RWPE2 (cell line): ENCODE measurements around the gene EHBP1.

Experiments used
- ATAC-seq: fragments of 200-7000 bp; cut with Tn5 transposase; 3 replicates; pipeline ENCODE4 v1.9.1; 2021; ENCODE audit warnings: low read depth
- DNase-seq: peaks from one replicate; pipeline ENCODE4 v3.0.0-alpha.2; 2020; ENCODE audit warnings: low spot score
- H3K27ac ChIP-seq: fragments of 450-650 bp; 2 replicates; pipeline ENCODE4 v1.5.1; 2017; ENCODE audit warnings: mild to moderate bottlenecking; ENCODE audit not compliant: poor library complexity, severe bottlenecking
- H3K27me3 ChIP-seq: fragments of 250-450 bp; sonication (Bioruptor Pico); 2 replicates; pipeline ENCODE4 v1.5.1; 2021; ENCODE audit warnings: mild to moderate bottlenecking, moderate library complexity; ENCODE audit not compliant: insufficient read depth, poor library complexity, severe bottlenecking
- H3K36me3 ChIP-seq: fragments of 250-450 bp; sonication (Bioruptor Pico); 2 replicates; pipeline ENCODE4 v1.5.1; 2020; ENCODE audit warnings: low read depth, mild to moderate bottlenecking, moderate library complexity
- H3K4me1 ChIP-seq: fragments of 250-450 bp; sonication (Bioruptor Pico); 2 replicates; pipeline ENCODE4 v1.5.1; 2021; ENCODE audit warnings: mild to moderate bottlenecking, moderate library complexity; ENCODE audit not compliant: insufficient read depth, poor library complexity, severe bottlenecking
- H3K4me3 ChIP-seq: fragments of 250-450 bp; sonication (Bioruptor Pico); 2 replicates; pipeline ENCODE4 v1.5.1; 2021; ENCODE audit warnings: mild to moderate bottlenecking, moderate library complexity; ENCODE audit not compliant: severe bottlenecking
- H3K9me3 ChIP-seq: fragments of 250-450 bp; sonication (Bioruptor Pico); 2 replicates; pipeline ENCODE4 v1.5.1; 2021; ENCODE audit warnings: mild to moderate bottlenecking, moderate library complexity; ENCODE audit not compliant: severe bottlenecking
- CTCF ChIP-seq: fragments of 450-650 bp; IDR thresholded peaks from one replicate; pipeline ENCODE4 v1.5.1; 2017; ENCODE audit warnings: mild to moderate bottlenecking, moderate library complexity; ENCODE audit not compliant: poor library complexity, severe bottlenecking

EHBP1 gene

DNA sequence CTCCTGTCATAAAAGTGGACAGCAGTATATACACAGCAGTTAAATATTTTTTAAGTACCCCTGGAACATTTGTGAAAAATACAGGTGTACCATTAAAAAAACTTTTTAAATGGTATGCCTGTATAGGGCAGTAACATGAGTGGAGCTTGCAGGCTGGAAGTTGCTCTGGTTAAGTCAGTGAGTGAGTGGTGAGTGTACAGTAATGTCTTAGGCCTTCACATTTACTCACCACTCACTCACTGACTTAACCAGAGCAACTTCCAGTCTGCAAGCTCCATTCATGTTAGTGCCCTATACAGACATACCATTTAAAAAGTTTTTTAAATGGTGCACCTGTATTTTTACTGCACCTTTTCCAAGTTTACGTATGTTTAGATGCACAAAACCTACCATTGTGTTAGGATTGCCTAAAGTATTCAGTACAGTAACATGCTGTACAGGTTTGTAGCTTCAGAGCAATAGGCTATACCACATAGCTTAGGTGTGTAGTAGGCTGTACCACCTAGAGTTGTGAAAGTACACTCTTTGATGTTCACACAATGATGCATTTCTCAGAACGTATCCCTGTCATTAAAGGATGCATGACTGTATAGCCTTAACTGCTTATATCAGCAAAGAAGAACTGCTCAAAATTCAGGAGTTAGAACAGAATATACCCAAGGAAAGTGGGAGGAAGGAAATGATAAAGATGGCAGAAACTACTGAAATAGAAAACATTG, 112.6 kb downstream of the EHBP1 start:
- TF ChIP-seq CTCF, result no peak
- no peaks in the 10 kb centered on the region for H3K27me3 ChIP-seq
- H3K27ac ChIP-seq, result no peak overlapping the region
- H3K4me1 ChIP-seq, result peaks cover 5% of the 10 kb centered on the region
- H3K9me3 ChIP-seq, result no peaks in the 10 kb centered on the region
- peak; percentile 82 for ATAC-seq
- H3K36me3 ChIP-seq, result peaks cover 3% of the 10 kb centered on the region; the same call in 1 of the 2 replicates
- no peak overlapping the region for H3K4me3 ChIP-seq
- no peak for DNase-seq

GRCh38 chr2:62822549-62822948, 117.0 kb downstream of the EHBP1 start:
- Histone ChIP-seq H3K36me3 (peaks cover 30% of the 10 kb centered on the region), H3K9me3 (no peaks in the 10 kb centered on the region), H3K27ac (no peak overlapping the region), H3K27me3 (no peaks in the 10 kb centered on the region), H3K4me3 (no peak overlapping the region), H3K4me1 (peaks cover 3% of the 10 kb centered on the region)
- DNase-seq (no peak), ATAC-seq (no peak)
- no peak for TF ChIP-seq CTCF

GRCh38 chr2:62824388-62824787, 118.9 kb downstream of the EHBP1 start:
- H3K4me3 ChIP-seq, result no peak overlapping the region
- H3K9me3 ChIP-seq, result no peaks in the 10 kb centered on the region
- peaks cover 45% of the 10 kb centered on the region for H3K36me3 ChIP-seq
- ATAC-seq (no peak), DNase-seq (no peak)
- H3K4me1 ChIP-seq, result peaks cover 3% of the 10 kb centered on the region
- no peak for TF ChIP-seq CTCF
- H3K27me3 ChIP-seq, result no peaks in the 10 kb centered on the region
- no peak overlapping the region for H3K27ac ChIP-seq

DNA sequence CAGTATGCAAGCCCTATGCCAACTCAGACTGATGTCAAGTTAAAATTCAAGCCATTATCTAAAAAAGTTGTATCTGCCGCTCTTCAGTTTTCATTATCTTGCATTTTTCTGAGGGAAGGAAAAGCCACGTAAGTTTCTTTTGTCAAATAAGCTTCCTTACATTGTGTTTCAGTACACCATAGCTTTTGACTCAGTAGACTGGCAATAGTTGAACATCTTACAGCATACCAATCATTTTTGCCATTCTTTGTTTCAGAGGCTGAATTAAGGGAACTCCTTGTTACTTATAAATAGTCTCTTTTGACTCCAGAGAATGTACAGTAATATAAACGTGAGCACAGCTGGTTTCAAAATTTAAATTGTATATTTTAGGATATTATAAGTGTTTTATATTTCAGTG, 120.6 kb downstream of the EHBP1 start:
- Histone ChIP-seq H3K27me3 (no peaks in the 10 kb centered on the region), H3K4me3 (no peak overlapping the region), H3K4me1 (peaks cover 3% of the 10 kb centered on the region), H3K27ac (no peak overlapping the region), H3K9me3 (no peaks in the 10 kb centered on the region), H3K36me3 (peaks cover 52% of the 10 kb centered on the region)
- DNase-seq, result no peak
- no peak for TF ChIP-seq CTCF
- ATAC-seq, result no peak

- H3K27ac ChIP-seq, result no peak overlapping the region
- ATAC-seq (no peak), DNase-seq (no peak)
- TF ChIP-seq CTCF, result no peak
- H3K4me1 ChIP-seq, result peaks cover 3% of the 10 kb centered on the region
- H3K36me3 ChIP-seq, result peaks cover 62% of the 10 kb centered on the region
- H3K4me3 ChIP-seq, result no peak overlapping the region
- no peaks in the 10 kb centered on the region for H3K9me3 ChIP-seq
- H3K27me3 ChIP-seq, result no peaks in the 10 kb centered on the region
These were observed 121.6 kb downstream of the EHBP1 start for GRCh38 chr2:62826953-62827675.
